Fibroblast of skin of abdomen (primary cell): Measurements from ENCODE around the gene KANSL1L.

Experiments used
- DNase-seq: peaks from one replicate; pipeline ENCODE4 v3.0.0-alpha.2; 2013

The KANSL1L gene

DNA sequence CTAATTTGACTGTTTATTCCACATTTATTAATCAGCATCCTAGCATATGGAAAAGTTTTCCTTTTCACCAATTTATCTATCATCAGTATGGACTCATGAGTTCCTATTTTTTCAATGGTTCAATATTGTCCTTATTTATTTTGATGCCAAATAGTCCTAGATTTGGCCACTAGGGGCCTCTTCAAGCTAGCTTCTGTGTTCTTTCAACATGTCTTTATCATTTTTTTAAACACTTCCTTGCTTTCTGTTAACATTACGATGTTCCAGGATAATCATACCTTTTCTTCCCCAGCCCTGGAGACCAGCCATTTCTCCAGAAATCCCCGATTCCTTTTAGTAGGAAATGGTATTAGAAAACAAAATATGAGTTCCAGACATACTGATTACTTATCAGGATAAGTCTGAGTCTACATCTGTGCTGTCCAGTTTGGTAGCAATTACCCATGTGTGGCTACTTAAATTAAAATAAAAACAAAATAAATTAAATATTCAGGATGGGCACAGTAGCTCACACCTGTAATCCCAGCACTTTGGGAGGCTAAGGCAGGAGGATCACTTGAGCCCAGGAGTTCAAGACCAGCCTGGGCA lies 98.2 kb downstream of the KANSL1L start:
- DNase-seq, result peak; percentile 36

DNA sequence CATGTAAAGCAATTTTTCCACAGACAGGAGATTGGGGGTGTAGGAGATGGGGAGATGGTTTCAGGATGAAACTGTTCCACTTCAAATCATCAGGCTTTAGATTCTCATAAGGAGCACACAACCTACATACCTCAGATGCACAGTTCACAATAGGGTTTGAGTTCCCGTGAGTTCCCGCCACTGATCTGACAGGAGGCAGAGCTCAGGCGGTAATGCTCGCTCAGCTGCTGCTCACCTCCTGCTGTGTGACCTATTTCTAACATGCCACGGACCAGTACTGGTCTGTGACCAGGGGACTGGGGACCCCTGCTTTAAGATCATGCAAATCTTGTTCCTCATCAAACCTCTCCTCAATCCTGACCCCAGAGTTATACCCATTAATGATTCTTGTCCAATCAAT lies 98.7 kb downstream of the KANSL1L start:
- no peak for DNase-seq

DNA sequence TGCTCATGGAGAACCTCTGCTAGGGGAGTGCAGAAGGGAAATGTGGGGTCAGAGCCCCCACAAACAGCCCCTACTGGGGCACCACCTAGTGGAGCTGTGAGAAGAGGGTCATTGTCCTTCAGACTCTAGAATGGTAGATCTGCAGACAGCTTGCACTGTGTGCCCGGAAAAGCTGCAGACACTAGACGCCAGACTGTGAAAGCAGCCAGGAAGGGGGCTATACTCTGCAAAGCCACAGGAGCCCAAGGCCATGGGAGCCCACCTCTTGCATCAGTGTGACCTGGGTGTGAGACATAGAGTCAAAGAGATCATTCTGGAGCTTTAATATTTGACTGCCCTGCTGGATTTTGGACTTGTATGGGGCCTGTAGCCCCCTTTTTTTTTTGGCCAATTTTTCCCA lies 107.9 kb downstream of the KANSL1L start:
- DNase-seq, result no peak

DNA sequence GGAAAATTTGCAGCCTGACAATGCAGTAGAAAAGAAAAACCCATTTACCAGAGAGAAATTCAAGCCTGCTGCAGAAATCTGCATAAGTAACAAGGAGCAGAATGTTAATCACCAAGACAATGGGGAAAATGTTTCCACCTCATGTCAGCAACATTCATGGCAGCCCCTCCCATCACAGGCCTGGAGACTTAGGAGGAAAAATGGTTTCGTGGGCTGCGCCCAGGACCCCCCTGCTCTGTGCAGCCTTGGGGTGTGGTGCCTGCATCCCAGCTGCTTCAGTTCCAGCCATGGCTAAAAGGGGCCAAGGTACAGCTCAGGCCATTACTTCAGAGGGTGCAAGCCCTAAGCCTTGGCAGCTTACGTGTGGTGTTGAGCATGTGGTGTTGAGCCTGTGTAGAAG lies 115.4 kb downstream of the KANSL1L start:
- no peak for DNase-seq

DNA sequence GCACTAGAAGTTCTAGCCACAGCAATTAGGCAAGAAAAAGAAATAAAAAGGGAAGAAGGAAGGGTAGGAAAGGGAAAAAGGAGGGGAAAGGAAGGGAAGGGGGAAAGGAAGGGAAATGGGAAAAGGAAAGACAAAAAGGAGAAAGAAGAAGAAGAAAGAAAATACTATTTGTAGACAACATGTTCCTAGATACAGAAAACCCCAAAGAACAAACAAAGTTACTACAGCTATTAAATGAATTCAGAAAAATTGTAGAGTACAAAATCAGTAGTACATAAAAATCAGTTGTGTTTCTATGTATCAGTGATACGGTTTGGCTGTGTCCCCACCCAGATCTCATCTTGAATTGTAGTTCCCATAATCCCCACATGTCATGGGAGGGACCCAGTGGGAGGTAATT lies 116.5 kb downstream of the KANSL1L start:
- no peak for DNase-seq

DNA sequence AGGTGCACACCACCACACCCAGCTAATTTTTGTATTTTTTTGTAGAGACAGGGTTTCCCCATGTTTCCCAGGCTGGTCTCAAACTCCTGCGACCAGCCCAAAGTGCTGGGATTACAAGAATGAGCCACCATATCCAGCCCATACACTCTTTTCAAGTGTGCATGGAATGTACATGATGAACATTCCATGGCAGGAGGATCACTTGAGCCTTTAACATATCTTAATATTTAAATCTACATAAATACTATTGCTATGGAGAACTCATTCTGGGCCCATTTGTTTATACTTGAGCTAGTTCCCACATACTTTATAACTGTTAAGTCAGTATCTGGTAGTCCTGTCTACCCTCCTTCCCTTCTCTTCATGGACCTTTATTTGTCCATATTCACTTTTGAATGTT lies 120.3 kb downstream of the KANSL1L start:
- DNase-seq, result no peak

DNA sequence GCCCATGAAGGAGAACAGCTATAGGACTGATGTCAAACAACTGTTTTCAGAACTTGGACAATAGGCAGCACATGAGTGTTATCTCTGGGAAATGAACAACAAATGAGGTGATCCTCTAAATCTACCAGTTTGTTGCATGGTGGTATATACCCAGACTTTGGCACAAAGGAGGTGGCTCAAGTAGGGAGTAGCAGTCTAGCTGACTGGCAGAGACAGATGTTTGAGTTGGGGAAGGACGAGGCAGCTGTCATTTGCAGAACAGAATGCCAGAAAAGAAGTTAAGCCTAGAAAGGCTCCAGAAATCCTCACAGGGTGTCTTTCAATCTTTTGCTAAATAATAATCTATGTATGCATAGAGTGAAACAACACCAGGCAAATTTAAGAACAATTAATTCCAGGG lies 121.4 kb downstream of the KANSL1L start:
- DNase-seq, result no peak

DNA sequence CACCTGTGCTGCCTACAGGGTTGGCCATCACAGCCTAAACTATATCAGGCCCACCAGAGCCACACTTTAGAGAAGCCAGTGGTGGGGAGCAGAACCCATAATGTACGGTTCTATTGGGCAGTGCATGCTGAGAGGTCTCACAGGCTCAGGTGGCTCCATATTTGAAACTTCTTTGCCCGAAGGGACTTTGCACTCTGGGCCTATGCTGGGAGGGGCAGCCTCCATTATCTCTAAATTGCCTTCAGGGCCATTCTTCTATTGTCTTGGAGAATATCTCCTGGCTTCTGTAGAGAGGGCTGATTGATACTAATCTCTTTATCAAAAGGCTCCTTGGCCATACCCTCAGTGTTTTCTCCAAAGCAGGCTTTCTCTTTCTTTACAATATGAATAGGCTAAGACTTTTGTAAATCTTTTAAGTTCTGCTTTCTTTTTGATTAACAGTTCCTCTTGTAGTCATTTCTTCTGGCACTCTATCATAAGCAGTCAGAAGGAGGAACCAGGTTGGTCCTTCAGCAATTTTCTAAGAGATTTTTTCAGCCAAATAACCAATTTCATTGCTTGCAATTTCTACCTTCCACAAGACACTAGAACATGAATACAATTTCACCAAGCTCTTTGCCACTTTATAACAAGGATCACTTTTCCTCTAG lies 124.2 kb downstream of the KANSL1L start:
- no peak for DNase-seq

DNA sequence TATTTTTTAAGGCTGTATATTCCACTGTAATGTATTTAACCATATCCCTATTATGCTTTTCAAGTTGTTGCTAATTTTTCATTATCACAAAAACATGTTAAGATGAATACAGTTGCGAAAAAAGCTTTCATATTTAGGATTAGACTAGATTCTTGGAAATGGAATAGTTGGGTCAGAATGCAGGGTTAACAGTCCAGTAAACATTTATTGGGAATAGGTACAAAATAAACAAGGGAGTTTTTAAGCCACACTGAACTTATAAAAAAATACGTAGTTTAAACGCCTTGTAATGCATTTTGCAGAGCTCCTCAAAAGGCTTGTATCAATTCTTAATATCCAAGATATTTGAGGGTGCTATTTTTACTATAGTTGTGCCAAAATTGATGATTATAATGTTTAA lies 133.1 kb downstream of the KANSL1L start:
- DNase-seq, result no peak

DNA sequence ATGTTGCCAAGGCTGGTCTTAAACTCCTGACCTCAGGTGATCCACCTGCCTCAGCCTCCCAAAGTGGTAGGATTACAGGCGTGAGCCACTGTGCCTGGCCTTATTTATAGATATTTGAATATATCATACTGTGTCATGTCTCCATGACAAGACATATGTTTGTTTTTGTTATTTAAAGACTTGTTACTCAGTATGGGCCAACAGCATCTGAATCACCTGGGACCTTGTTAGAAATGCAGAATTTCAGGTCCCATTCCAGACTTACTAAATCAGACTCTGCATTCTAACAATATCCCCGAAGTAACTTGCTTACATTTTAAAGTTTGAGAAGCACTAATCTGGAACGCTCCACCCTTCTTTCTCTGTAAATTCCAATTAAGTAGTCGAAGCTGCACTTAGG lies 135.5 kb downstream of the KANSL1L start:
- DNase-seq, result no peak

DNA sequence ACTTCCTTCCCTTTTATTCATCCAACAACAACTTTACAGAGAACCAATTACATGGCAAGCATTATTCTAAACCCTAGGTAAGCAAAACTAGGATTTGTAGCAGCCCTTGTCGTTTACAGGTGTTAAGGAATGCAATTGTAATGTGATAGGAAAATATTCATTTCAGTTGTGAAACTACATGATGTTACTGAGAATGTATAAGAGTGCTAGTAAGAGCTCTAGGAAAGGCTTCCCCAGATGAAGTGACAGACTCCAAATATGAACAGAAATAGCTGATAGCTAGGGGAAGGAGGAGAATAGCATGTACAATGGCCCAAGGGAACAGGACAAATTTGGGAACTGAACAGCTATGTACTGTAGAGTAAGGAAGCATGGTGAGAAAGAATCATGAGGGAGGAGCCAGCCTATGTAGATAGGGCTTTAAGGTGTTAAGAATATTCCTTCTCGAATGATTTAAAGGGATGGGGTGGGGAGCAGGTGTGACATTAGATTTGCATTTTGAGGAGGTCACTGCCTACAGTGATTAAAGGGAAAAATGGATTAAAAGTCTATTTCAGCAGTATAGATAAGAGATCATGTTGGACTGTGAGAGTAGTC lies 137.0 kb downstream of the KANSL1L start:
- DNase-seq, result no peak

DNA sequence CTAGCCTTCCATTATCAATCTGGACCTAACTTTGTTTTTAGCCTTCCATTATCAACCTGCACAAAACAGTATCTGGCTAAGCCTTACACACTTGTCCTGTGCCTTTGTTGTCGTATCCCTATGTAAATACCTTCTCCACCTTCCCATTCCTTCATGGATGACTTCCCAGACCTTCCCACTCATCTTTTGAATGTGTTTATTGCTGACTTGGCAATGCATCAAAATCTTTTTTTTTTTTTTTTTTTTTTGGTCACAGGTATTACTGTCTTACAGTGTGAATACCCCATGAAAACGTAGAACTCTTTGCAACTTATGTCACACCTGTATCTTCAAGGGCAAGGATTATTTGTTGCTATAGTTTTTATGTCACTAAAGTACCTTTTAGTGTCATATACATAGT lies 143.0 kb downstream of the KANSL1L start:
- DNase-seq, result no peak

DNA sequence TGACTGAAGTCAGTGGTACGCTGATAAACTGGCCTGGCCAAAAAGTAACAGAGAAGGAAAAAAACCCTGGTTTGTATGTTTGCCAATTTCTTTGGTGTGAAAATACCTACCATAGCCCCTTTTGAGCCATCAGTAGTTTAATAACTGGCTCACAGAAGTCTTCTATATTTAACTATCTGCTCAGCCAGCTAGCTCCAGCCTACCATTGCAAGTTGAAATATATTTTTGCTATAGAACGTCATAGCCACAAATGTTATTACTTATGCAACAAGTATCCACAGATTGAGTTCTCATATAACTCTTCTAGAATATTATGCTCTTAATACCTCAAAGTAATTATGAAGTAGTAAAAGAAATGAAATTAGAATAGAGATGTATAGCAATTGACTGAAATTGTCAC lies 143.6 kb downstream of the KANSL1L start:
- DNase-seq, result no peak

DNA sequence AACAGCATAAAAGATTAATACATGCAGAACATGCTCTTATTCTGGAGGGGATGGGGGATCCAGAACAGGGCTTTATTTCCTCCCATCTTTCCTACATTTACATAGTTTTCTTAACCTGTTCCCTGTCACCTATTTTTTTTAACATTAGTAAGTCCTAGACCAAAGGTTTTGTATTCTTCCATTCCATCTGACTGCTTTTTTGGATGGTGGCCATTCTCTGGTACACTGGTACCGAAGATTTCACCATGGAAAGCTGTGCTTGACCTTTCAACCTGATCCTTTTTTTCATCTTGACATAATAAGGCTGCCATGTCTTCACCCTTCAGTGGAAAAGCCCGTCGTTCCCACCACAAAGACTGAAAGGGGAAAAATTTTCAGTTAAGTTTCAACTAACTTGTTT lies 148.4 kb downstream of the KANSL1L start:
- no peak for DNase-seq

DNA sequence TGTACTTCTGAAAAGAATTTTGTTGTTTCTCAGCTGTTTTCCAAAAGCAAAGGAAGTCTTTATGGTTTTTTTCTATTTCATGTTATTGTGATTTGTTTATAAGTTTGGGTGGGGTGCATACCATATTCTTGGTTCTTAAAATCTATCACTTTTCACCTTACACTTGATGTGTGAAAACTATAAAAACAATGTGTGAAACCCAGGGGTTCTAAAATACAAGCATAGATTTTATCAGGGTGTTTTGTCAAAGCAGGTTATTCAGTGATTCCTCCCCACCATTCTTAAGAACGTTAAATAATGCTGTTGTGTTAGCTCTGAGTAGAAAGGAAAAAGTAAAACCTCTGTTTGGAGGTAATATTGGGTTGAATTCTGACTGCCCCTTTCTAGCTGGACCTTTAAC lies 151.1 kb downstream of the KANSL1L start:
- no peak for DNase-seq

DNA sequence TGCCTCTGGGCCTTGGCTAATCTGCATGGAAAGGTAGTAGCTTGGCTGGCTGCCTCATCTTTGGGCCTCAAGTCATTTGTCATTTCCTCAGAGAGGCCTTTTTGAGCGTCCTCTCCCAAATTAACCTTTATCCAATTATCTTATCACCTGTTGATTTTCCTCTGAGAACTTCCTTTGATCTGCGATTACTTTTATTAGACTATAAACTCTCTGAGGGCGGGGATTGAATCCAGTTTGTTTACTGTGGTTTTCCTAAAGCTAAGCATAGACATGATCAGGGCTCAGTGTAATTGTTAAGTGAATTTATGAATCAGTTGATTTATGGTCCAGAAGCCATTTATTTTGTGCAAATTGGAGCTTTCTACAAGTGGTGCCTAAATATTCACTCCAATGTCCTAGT lies 161.3 kb downstream of the KANSL1L start:
- DNase-seq, result no peak

DNA sequence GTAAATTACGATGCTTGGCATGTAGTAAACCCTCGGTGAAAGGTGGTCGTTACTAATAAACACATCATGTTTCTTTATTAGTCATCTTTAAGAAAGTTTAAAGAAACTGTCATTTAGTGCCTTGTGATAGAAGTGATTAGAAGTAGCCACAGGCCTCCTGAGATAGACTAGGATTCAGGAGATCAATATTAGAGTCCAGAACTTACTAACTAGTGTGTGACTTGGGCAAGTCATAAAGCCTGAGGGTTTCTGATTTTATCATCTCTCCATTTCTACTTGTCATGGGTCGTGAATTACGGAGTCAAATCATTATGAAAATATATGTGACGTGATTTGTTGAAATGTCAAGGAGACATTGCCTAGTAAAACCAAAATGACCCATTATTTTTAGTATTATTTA lies 162.1 kb downstream of the KANSL1L start:
- DNase-seq, result no peak

DNA sequence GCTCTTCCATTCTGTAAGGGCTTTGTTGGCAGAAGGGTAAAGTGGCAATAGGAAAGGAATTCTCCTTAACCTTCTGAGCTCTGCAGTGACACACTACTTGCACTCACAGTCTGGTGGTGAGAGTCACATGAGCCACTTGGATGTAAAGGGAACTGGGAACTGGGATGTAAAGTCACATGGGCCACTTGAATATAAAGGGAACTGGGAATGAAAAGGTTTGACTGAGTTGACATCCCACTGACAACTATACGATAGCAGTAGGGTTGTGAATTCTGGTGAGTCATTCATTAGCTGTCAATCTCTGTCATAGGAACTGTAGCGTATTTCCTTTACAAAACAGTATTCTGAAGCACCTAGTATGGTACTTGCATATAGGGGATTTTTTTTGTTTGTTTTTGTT lies 163.3 kb downstream of the KANSL1L start:
- no peak for DNase-seq

DNA sequence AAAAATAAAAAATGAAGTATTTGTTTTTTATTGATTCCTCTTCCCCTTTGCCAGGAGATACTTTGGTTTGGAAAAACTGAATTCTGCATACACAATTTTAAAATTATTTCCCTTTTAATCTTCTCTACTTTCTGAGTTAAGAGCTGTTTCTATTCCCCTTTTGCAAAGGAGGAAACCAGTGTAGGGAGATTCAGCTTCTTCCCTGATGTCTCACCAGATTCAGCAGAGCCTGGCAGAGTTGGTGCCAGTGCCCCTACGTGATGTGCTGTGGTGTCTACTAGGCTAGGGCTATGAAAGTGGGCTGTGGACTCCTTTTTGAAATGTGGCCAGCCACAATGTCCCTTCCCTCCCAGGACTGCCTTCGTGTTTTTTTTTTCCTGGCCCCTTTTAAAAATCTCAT lies 166.3 kb downstream of the KANSL1L start:
- no peak for DNase-seq

DNA sequence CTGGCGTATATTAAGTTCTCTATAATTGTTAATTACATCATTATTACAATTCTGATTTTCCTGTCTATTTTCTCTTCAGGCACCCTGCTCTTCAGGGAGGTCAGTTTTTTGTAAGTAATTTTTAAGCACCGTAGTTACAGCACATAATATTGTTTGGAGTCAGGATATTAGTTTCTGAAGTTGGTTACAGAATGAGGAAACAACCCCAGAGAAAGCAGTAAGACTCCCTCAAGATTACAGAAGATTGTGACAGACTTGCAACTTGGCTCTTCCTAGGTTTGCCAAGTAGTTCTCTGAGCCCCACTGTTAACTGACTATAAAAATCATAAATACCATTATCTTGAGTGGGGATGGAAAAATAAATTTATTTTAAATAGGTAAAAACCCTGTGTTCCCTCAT lies 167.8 kb downstream of the KANSL1L start:
- DNase-seq, result no peak

DNA sequence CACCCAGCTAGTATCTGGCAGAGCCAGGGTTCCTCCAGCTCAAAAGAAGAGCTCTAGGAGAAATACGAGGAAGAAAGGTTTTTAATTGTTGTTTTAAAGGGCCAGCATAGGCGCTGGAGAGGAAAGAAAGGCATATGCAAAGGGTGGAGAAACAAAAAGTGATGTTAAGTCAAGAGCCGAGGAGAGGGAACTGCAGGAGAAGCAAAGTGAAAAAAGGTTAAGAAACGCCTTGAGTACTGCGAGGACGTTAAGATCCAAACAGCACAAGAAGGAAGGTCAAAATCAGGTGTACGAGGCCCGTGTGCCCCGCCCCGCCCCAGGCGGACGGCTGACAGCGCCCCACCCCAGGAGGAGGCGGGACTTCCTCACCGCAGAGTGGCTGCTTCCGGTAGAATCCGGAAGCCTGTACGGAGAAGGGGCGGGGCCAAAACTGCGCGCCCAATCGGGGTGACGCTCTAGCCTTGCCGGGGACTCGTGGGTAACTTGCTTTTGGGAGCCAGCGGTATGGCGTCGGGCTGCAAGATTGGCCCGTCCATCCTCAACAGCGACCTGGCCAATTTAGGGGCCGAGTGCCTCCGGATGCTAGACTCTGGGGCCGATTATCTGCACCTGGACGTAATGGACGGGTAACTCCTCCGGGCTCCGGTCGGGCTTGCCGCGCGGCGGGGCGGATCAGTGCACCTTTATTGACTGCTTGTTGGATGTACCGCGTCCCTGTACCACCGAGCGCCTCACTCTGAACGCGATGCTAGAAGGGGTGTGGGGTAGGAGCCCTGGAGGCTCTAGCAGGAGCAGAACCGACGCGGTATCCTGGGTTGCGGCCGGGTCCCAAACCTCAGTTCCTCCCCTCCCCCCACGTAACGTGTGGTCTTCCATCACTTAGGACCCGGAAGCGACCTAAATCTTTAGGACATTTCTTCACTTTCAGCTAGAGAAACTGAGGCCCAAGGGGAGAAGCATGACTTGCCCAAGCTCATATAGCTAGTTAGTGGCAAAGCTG lies 168.8 kb downstream of the KANSL1L start, which contains the start of gene RPE:
Gene RPE (plus strand): TSS at position 481 of the 1,000 bp plus-strand sequence. CDS start 24 bp downstream, at position 505.
- peak; percentile 94 for DNase-seq

DNA sequence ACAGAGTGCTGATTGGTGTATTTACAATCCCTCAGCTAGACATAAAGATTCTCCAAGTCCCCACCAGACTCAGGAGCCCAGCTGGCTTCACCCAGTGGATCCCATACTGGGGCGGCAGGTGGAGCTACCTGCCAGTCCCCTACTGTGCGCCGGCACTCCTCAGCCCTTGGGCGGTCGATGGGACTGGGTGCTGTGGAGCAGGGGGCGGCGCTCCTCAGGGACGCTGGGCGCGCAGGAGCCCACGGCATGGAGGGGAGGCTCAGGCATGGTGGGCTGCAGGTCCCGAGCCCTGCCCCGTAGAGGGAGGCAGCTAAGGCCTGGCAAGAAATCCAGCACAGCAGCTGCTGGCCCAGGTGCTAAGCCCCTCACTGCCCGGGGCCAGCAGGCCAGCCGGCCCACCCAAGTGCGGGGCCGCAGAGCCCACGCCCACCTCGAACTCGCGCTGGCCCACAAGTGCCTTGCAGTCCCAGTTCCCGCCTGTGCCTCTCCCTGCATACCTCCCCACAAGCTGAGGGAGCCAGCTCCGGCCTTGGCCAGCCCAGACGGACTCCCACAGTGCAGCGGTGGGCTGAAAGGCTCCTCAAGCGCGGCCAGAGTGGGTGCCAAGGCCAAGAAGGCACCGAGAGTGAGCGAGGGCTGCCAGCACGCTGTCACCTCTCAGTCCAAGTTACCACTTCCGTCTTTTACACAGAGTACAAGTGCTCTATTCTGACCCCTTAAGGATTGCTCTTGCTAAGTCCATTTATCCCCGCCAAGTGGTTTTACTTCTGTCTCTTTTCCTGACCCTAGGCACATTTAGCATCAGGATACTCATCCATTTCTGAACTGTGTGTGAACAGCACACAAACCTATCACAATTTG lies 170.5 kb downstream of the KANSL1L start:
- no peak for DNase-seq
